ENCODE measurements around the gene DPH1. TPM values are rescaled to one million over a fixed set of nuclear protein-coding genes. Genes with fewer than 3 reads are reported as not detected.

The DPH1 gene
- polyA plus RNA-seq, 2 of the 4 experiments (the other 2 are of a cell fraction), result 25.5 to 33.6 TPM

DNA sequence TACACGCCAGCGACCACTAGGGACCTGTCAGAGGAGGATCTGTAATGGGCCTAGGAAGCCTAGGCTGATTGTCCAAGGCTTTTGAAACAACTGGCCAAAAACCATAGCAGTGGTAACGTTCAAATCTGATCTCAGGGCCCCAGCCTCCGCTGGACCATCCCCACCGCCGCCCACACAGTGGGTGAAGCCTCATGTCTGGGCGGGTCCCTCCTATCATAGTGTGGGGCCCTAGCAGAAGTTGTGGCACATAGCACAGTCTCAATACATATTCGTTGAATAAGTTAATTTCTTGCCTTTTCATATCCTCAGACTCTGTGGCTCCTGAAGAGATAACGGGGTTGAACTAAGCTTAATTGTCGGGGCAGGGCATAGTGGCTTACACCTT is 818 bp downstream of the DPH1 start:
- peak overlapping the region; percentile 80 for H3K4me3 ChIP-seq
- POLR2A ChIA-PET, result interaction anchor here (0.6 to 1.1 kb wide), 2 partner anchors 10 to 251 kb away, joined by 3 read pairs; no protein-coding TSS in a partner anchor
- TF ChIP-seq, protein P1, sequence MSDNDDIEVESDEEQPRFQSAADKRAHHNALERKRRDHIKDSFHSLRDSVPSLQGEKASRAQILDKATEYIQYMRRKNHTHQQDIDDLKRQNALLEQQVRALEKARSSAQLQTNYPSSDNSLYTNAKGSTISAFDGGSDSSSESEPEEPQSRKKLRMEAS (IDR thresholded peaks at IDR 0.05), result no peak
- no peak for TF ChIP-seq CBX2 (IDR thresholded peaks at IDR 0.05; ENCODE audit: borderline replicate concordance, low read depth)
- TF ChIP-seq, protein P2, sequence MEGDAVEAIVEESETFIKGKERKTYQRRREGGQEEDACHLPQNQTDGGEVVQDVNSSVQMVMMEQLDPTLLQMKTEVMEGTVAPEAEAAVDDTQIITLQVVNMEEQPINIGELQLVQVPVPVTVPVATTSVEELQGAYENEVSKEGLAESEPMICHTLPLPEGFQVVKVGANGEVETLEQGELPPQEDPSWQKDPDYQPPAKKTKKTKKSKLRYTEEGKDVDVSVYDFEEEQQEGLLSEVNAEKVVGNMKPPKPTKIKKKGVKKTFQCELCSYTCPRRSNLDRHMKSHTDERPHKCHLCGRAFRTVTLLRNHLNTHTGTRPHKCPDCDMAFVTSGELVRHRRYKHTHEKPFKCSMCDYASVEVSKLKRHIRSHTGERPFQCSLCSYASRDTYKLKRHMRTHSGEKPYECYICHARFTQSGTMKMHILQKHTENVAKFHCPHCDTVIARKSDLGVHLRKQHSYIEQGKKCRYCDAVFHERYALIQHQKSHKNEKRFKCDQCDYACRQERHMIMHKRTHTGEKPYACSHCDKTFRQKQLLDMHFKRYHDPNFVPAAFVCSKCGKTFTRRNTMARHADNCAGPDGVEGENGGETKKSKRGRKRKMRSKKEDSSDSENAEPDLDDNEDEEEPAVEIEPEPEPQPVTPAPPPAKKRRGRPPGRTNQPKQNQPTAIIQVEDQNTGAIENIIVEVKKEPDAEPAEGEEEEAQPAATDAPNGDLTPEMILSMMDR (IDR thresholded peaks at IDR 0.05), result peak; percentile 52; the same call in 2 of the 3 replicates
- TF ChIP-seq TFCP2L1 (CRISPR knock-in tag; IDR thresholded peaks at IDR 0.05), result no peak
- TF ChIP-seq RAD21 (conservative IDR thresholded peaks at IDR 0.05 in 1 of 2, IDR thresholded peaks at IDR 0.05 in 1 of 2), result peak; percentile 53 to 80; a peak in 2 of 5 replicates
- TF ChIP-seq HEYL (CRISPR knock-in tag; IDR thresholded peaks at IDR 0.05), result no peak
- TF ChIP-seq RARB (CRISPR knock-in tag; IDR thresholded peaks at IDR 0.05), result no peak
- no peak for TF ChIP-seq RCOR1 (IDR thresholded peaks at IDR 0.05; ENCODE audit: low read depth, low read length)
- TF ChIP-seq JUN (IDR thresholded peaks at IDR 0.05), result no peak
- TF ChIP-seq EHF (CRISPR knock-in tag; IDR thresholded peaks at IDR 0.05), result no peak
- no peak for TF ChIP-seq KDM1A (IDR thresholded peaks at IDR 0.05; ENCODE audit: low read depth)
- TF ChIP-seq TP53 (CRISPR knock-in tag; IDR thresholded peaks at IDR 0.05), result no peak
- TF ChIP-seq ESRRA (IDR thresholded peaks at IDR 0.05; ENCODE audit: borderline replicate concordance, low read length), result no peak
- TF ChIP-seq, protein P3, sequence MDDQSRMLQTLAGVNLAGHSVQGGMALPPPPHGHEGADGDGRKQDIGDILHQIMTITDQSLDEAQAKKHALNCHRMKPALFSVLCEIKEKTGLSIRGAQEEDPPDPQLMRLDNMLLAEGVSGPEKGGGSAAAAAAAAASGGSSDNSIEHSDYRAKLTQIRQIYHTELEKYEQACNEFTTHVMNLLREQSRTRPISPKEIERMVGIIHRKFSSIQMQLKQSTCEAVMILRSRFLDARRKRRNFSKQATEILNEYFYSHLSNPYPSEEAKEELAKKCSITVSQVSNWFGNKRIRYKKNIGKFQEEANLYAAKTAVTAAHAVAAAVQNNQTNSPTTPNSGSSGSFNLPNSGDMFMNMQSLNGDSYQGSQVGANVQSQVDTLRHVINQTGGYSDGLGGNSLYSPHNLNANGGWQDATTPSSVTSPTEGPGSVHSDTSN (IDR thresholded peaks at IDR 0.05), result 0 out of 2 replicates have a peak, but pooled peaks have one; percentile 23
- no peak for TF ChIP-seq CBX8 (IDR thresholded peaks at IDR 0.05)
- TF ChIP-seq RFX5 (IDR thresholded peaks at IDR 0.05), result no peak
- TF ChIP-seq HOXB13 (CRISPR knock-in tag; IDR thresholded peaks at IDR 0.05; ENCODE audit: low read depth), result no peak
- no peak for TF ChIP-seq NR3C1 (IDR thresholded peaks at IDR 0.05)
- TF ChIP-seq, protein P4, sequence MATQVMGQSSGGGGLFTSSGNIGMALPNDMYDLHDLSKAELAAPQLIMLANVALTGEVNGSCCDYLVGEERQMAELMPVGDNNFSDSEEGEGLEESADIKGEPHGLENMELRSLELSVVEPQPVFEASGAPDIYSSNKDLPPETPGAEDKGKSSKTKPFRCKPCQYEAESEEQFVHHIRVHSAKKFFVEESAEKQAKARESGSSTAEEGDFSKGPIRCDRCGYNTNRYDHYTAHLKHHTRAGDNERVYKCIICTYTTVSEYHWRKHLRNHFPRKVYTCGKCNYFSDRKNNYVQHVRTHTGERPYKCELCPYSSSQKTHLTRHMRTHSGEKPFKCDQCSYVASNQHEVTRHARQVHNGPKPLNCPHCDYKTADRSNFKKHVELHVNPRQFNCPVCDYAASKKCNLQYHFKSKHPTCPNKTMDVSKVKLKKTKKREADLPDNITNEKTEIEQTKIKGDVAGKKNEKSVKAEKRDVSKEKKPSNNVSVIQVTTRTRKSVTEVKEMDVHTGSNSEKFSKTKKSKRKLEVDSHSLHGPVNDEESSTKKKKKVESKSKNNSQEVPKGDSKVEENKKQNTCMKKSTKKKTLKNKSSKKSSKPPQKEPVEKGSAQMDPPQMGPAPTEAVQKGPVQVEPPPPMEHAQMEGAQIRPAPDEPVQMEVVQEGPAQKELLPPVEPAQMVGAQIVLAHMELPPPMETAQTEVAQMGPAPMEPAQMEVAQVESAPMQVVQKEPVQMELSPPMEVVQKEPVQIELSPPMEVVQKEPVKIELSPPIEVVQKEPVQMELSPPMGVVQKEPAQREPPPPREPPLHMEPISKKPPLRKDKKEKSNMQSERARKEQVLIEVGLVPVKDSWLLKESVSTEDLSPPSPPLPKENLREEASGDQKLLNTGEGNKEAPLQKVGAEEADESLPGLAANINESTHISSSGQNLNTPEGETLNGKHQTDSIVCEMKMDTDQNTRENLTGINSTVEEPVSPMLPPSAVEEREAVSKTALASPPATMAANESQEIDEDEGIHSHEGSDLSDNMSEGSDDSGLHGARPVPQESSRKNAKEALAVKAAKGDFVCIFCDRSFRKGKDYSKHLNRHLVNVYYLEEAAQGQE (IDR thresholded peaks at IDR 0.05), result no peak
- TF ChIP-seq, protein P5, sequence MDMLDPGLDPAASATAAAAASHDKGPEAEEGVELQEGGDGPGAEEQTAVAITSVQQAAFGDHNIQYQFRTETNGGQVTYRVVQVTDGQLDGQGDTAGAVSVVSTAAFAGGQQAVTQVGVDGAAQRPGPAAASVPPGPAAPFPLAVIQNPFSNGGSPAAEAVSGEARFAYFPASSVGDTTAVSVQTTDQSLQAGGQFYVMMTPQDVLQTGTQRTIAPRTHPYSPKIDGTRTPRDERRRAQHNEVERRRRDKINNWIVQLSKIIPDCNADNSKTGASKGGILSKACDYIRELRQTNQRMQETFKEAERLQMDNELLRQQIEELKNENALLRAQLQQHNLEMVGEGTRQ (IDR thresholded peaks at IDR 0.05), result no peak
- TF ChIP-seq, protein P6, sequence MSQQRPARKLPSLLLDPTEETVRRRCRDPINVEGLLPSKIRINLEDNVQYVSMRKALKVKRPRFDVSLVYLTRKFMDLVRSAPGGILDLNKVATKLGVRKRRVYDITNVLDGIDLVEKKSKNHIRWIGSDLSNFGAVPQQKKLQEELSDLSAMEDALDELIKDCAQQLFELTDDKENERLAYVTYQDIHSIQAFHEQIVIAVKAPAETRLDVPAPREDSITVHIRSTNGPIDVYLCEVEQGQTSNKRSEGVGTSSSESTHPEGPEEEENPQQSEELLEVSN (IDR thresholded peaks at IDR 0.05; ENCODE audit: borderline replicate concordance, low read depth), result 0 out of 2 replicates have a peak, but pooled peaks have one; percentile 24
- TF ChIP-seq MAZ (IDR thresholded peaks at IDR 0.05; ENCODE audit: borderline replicate concordance, low read depth, low read length), result no peak
- no peak for TF ChIP-seq EP300 (IDR thresholded peaks at IDR 0.05)
- TF ChIP-seq SMC3 (IDR thresholded peaks at IDR 0.05), result peak; percentile 28; the same call in 1 of the 3 replicates
- peak in 1 of 2 experiments; percentile 92 for DNase-seq (ENCODE audit: low read depth in 1 of 2, low spot score in 1 of 2)
- H3K4me2 ChIP-seq, result peak overlapping the region; percentile 83
- H3K9me3 ChIP-seq, result no peaks in the 10 kb centered on the region
- CTCF ChIA-PET, result interaction anchor here (0.5 to 17.0 kb wide), 11 partner anchors 11 to 332 kb away, joined by 3 to 420 read pairs (median 6); partner anchors contain the start of genes HIC1 and OVCA2
- H3K27ac ChIP-seq, result peak overlapping the region; percentile 8 to 90; a peak in 4 of 6 replicates
- H3K4me1 ChIP-seq, result peaks cover 21% of the 10 kb centered on the region
- no peak for FAIRE-seq
- ATAC-seq, result no peak; a peak in 3 of 6 replicates
- WGBS (ENCODE audit: missing lambda C conversion rate), result 23% methylated on average over 10 of the region's 10 CpGs

Measured in A549 (cell line).